ENCODE measurements around the gene GREB1. TPM values are rescaled to one million over a fixed set of nuclear protein-coding genes. Genes with fewer than 3 reads are reported as not detected.

GREB1 gene
- total RNA-seq, 1 donor from 2014 or later: 0.42 TPM

- no peaks in the 10 kb centered on the region for H3K9me3 Mint-ChIP-seq
- H3K4me1 Mint-ChIP-seq: no peaks in the 10 kb centered on the region
- TF ChIP-seq CTCF (IDR thresholded peaks at IDR 0.05): no peak
- intact Hi-C loops (cut with micrococcal nuclease): loop anchor here (10.0 kb wide), 2 partner anchors 545 to 865 kb away; partner anchors contain the start of gene PDIA6
- no peak overlapping the region for H3K27ac Mint-ChIP-seq
- no peaks in the 10 kb centered on the region for H3K36me3 Mint-ChIP-seq (ENCODE audit: low read depth)
- peaks cover 33% of the 10 kb centered on the region for H3K27me3 Mint-ChIP-seq
- ChIA-PET CTCF (interaction anchor here (0.7 to 1.1 kb wide), 2 partner anchors 14 to 100 kb away, joined by 3 to 4 read pairs; no protein-coding TSS in a partner anchor), POLR2A (no interaction called here)
- ATAC-seq (ENCODE audit: low read depth): no peak
- no peak overlapping the region for H3K4me3 Mint-ChIP-seq
- no peak for DNase-seq
These were observed 145.8 kb downstream of the GREB1 start for GRCh38 chr2:11679486-11680181.

- Mint-ChIP-seq H3K9me3 (no peaks in the 10 kb centered on the region), H3K4me1 (no peaks in the 10 kb centered on the region), H3K27me3 (peaks cover 34% of the 10 kb centered on the region), H3K27ac (no peak overlapping the region), H3K36me3 (ENCODE audit: low read depth) (no peaks in the 10 kb centered on the region), H3K4me3 (no peak overlapping the region)
- intact Hi-C loops (cut with micrococcal nuclease): loop anchor here (10.0 kb wide), 2 partner anchors 546 to 866 kb away; partner anchors contain the start of gene PDIA6
- ChIA-PET CTCF (interaction anchor here (0.7 to 1.5 kb wide), 4 partner anchors 9 to 202 kb away, joined by 3 to 4 read pairs (median 3); no protein-coding TSS in a partner anchor), POLR2A (no interaction called here)
- no peak for ATAC-seq (ENCODE audit: low read depth)
- TF ChIP-seq CTCF (IDR thresholded peaks at IDR 0.05): no peak
- no peak for DNase-seq
These were observed 146.5 kb downstream of the GREB1 start for GRCh38 chr2:11680182-11680900.

GRCh38 chr2:11680901-11681721 lies 147.3 kb downstream of the GREB1 start:
- Mint-ChIP-seq H3K27me3 (peaks cover 34% of the 10 kb centered on the region), H3K4me3 (no peak overlapping the region), H3K27ac (no peak overlapping the region), H3K9me3 (no peaks in the 10 kb centered on the region), H3K4me1 (no peaks in the 10 kb centered on the region), H3K36me3 (ENCODE audit: low read depth) (no peaks in the 10 kb centered on the region)
- TF ChIP-seq CTCF (IDR thresholded peaks at IDR 0.05): no peak
- ATAC-seq (ENCODE audit: low read depth) (no peak), DNase-seq (no peak)
- CTCF ChIA-PET: interaction anchor here (1.0 to 1.5 kb wide), 3 partner anchors 8 to 203 kb away, joined by 3 to 4 read pairs (median 3); no protein-coding TSS in a partner anchor
- intact Hi-C loops (cut with micrococcal nuclease): loop anchor here (10.0 kb wide), 2 partner anchors 546 to 866 kb away; partner anchors contain the start of gene PDIA6
- POLR2A ChIA-PET: no interaction called here

GRCh38 chr2:11681722-11682589 lies 148.1 kb downstream of the GREB1 start:
- intact Hi-C loops (cut with micrococcal nuclease): loop anchor here (1.0 to 10.0 kb wide), 3 partner anchors 204 to 867 kb away; partner anchors contain the start of gene PDIA6
- ATAC-seq (ENCODE audit: low read depth) (peak; percentile 73), DNase-seq (no peak)
- Mint-ChIP-seq H3K27me3 (peaks cover 26% of the 10 kb centered on the region), H3K9me3 (no peaks in the 10 kb centered on the region), H3K4me3 (no peak overlapping the region), H3K36me3 (ENCODE audit: low read depth) (no peaks in the 10 kb centered on the region), H3K27ac (no peak overlapping the region), H3K4me1 (no peaks in the 10 kb centered on the region)
- no peak for TF ChIP-seq CTCF (IDR thresholded peaks at IDR 0.05)
- ChIA-PET POLR2A (no interaction called here), CTCF (interaction anchor here (1.0 to 1.5 kb wide), 3 partner anchors 7 to 204 kb away, joined by 3 read pairs; no protein-coding TSS in a partner anchor)
